Measurements from ENCODE around the gene AKR1E2. TPM values are rescaled to one million over a fixed set of nuclear protein-coding genes. Genes with fewer than 3 reads are reported as not detected.

AKR1E2 gene
- total and polyA plus RNA-seq, 9 of the 15 experiments (the other 6 are each of a cell fraction or from before 2014, with no cell fraction given) = 4.2 to 16.6 (median 9.8) TPM

DNA sequence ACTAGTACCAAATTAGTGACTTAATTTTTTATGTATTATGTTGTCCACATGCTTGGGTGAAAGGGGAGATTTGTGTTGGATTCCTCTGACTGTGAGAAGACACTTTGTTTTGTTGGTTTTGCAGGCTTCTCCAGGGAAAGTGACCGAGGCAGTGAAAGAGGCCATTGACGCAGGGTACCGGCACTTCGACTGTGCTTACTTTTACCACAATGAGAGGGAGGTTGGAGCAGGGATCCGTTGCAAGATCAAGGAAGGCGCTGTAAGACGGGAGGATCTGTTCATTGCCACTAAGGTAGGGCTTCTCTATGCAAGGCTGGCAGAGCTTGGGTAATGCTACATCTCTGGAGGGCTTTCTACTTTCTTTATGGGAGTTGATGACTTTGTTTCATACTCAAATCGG lies 4.5 kb downstream of the AKR1E2 start:
- in situ Hi-C loops (cut with MboI) = no loop called here
- ATAC-seq (no peak), FAIRE-seq (no peak), DNase-seq (ENCODE audit: extremely low read depth in 1 of 4, low spot score in 3 of 4) (no peak)
- CTCF ChIA-PET (ENCODE audit: low intra/inter-chr PET ratio) = no interaction called here
- BruUV-seq (replicated peaks) = no TSS peak
- intact Hi-C loops (cut with micrococcal nuclease) = no loop called here
- no peaks in the 10 kb centered on the region for H4K20me1 ChIP-seq (replicated peaks; ENCODE audit: control insufficient read depth, insufficient read depth, low read length)
- H3K9ac ChIP-seq (ENCODE audit: insufficient read depth in 1 of 2, low read depth in 2 of 2, low read length in 2 of 2) = no peak overlapping the region
- H3K4me2 ChIP-seq (ENCODE audit: insufficient read depth, low read length) = no peak overlapping the region
- H3K4me1 ChIP-seq (replicated peaks in 1 of 2; ENCODE audit: control insufficient read depth in 2 of 2, insufficient read depth in 2 of 2, low read length in 2 of 2) = peaks cover 13 to 19% of the 10 kb centered on the region in 2 experiments; a peak in 4 of 5 replicates
- H3K27ac ChIP-seq (ENCODE audit: extremely low read depth, low read depth, low read length) = no peak overlapping the region
- 90% methylated on average over 8 of the region's 8 CpGs for WGBS (ENCODE audit: insufficient coverage, low coverage, missing lambda C conversion rate)
- no peaks in the 10 kb centered on the region for H3K27me3 ChIP-seq (ENCODE audit: control insufficient read depth in 2 of 2, insufficient read depth in 2 of 2, low read length in 2 of 2)
- no peaks in the 10 kb centered on the region for H3K9me1 ChIP-seq (ENCODE audit: control insufficient read depth, insufficient read depth, low read length)
- no peak overlapping the region for H2AFZ ChIP-seq (ENCODE audit: low read depth, low read length)
- TF ChIP-seq ZNF263 (CRISPR knock-in tag; IDR thresholded peaks at IDR 0.05; ENCODE audit: borderline replicate concordance) (no peak), SUPT5H (IDR thresholded peaks at IDR 0.05) (no peak), ZNF217 (CRISPR knock-in tag; IDR thresholded peaks at IDR 0.05) (no peak), EP400 (IDR thresholded peaks at IDR 0.05) (no peak), CEBPB (tag; IDR thresholded peaks at IDR 0.05) (no peak)
- POLR2A ChIA-PET = interaction anchor here (1.1 kb wide), 1 partner anchor 9 kb away, joined by 3 read pairs; no protein-coding TSS in a partner anchor
- H3K9me3 ChIP-seq (replicated peaks; ENCODE audit: control insufficient read depth, insufficient read depth, low read depth, low read length) = 0 out of 2 replicates have a peak, but pooled peaks cover 3% of the 10 kb centered on the region
- H3K36me3 ChIP-seq (ENCODE audit: control insufficient read depth, insufficient read depth, low read length) = peaks cover 40% of the 10 kb centered on the region
- H3K79me2 ChIP-seq (ENCODE audit: control insufficient read depth, insufficient read depth, low read length) = peaks cover 30% of the 10 kb centered on the region
- H3K4me3 ChIP-seq = no peak overlapping the region

- Histone ChIP-seq H3K9me1 (ENCODE audit: control insufficient read depth, insufficient read depth, low read length) (no peaks in the 10 kb centered on the region), H3K4me2 (ENCODE audit: insufficient read depth, low read length) (no peak overlapping the region), H3K27me3 (ENCODE audit: control insufficient read depth in 2 of 2, insufficient read depth in 2 of 2, low read length in 2 of 2) (no peaks in the 10 kb centered on the region), H3K27ac (ENCODE audit: extremely low read depth, low read depth, low read length) (no peak overlapping the region), H3K36me3 (ENCODE audit: control insufficient read depth, insufficient read depth, low read length) (peaks cover 44% of the 10 kb centered on the region), H3K79me2 (ENCODE audit: control insufficient read depth, insufficient read depth, low read length) (peaks cover 27% of the 10 kb centered on the region), H3K4me1 (replicated peaks in 1 of 2; ENCODE audit: control insufficient read depth in 2 of 2, insufficient read depth in 2 of 2, low read length in 2 of 2) (peaks cover 8 to 13% of the 10 kb centered on the region in 2 experiments; a peak in 3 of 5 replicates), H3K9ac (ENCODE audit: insufficient read depth in 1 of 2, low read depth in 2 of 2, low read length in 2 of 2) (no peak overlapping the region), H2AFZ (ENCODE audit: low read depth, low read length) (no peak overlapping the region), H3K9me3 (replicated peaks; ENCODE audit: control insufficient read depth, insufficient read depth, low read depth, low read length) (no peaks in the 10 kb centered on the region), H4K20me1 (replicated peaks; ENCODE audit: control insufficient read depth, insufficient read depth, low read length) (no peaks in the 10 kb centered on the region), H3K4me3 (no peak overlapping the region)
- intact Hi-C loops (cut with micrococcal nuclease) = no loop called here
- BruUV-seq (replicated peaks) = no TSS peak
- CTCF ChIA-PET (ENCODE audit: low intra/inter-chr PET ratio) = no interaction called here
- ATAC-seq = no peak
- WGBS (ENCODE audit: insufficient coverage, low coverage, missing lambda C conversion rate) = 84% methylated on average over 5 of the region's 5 CpGs
- no peak for FAIRE-seq
- in situ Hi-C loops (cut with MboI) = no loop called here
- DNase-seq (ENCODE audit: extremely low read depth in 1 of 4, low spot score in 3 of 4) = no peak
- POLR2A ChIA-PET = interaction anchor here (0.6 kb wide), 1 partner anchor 567 kb away, joined by 4 read pairs; no protein-coding TSS in a partner anchor
- no peak for TF ChIP-seq TCFL5 (CRISPR knock-in tag; conservative IDR thresholded peaks at IDR 0.05)
- TF ChIP-seq ZNF224 (CRISPR knock-in tag; IDR thresholded peaks at IDR 0.05) = no peak
- no peak for TF ChIP-seq GTF2E2 (tag; IDR thresholded peaks at IDR 0.05)
- TF ChIP-seq NCOA1 (IDR thresholded peaks at IDR 0.05; ENCODE audit: low read depth) = no peak
- TF ChIP-seq RFX7 (CRISPR knock-in tag; IDR thresholded peaks at IDR 0.05) = no peak
- no peak for TF ChIP-seq NCOR1 (IDR thresholded peaks at IDR 0.05)
- TF ChIP-seq BCL6 (CRISPR knock-in tag; IDR thresholded peaks at IDR 0.05) = no peak
- no peak for TF ChIP-seq NBN (IDR thresholded peaks at IDR 0.05; ENCODE audit: low read depth)
- no peak for TF ChIP-seq SP1 (CRISPR knock-in tag; IDR thresholded peaks at IDR 0.05)
Observed at GRCh38 chr10:4831091-4831490, 5.1 kb downstream of the AKR1E2 start.
